ENCODE data around the gene LVRN.

DNA sequence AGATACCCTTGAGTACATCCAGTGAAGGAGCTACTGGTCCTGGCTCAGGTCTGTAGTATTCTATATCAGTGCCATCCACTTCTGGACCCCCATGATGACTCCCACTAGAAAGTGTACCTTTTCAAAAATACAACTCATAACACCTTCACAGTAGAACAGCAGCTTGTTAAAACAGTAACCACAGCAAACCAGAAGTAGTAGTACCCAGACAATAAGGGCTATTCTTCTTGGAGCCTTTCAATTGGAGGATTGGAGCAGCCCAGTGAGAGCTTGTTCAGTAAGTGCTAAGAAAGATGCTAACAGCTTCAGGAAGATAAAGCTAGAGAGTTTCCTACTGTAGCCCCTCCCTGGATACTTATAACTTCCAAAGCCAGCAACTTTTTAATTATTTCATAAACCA, 80.1 kb downstream of the LVRN start:
- no peak for TF ChIP-seq POLR2A (IDR thresholded peaks at IDR 0.05)
- TF ChIP-seq, protein P1, sequence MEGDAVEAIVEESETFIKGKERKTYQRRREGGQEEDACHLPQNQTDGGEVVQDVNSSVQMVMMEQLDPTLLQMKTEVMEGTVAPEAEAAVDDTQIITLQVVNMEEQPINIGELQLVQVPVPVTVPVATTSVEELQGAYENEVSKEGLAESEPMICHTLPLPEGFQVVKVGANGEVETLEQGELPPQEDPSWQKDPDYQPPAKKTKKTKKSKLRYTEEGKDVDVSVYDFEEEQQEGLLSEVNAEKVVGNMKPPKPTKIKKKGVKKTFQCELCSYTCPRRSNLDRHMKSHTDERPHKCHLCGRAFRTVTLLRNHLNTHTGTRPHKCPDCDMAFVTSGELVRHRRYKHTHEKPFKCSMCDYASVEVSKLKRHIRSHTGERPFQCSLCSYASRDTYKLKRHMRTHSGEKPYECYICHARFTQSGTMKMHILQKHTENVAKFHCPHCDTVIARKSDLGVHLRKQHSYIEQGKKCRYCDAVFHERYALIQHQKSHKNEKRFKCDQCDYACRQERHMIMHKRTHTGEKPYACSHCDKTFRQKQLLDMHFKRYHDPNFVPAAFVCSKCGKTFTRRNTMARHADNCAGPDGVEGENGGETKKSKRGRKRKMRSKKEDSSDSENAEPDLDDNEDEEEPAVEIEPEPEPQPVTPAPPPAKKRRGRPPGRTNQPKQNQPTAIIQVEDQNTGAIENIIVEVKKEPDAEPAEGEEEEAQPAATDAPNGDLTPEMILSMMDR (IDR thresholded peaks at IDR 0.05): no peak
